ENCODE results near the gene TAF8.

The TAF8 gene

GRCh38 chr6:42108071-42108470 lies 57.7 kb downstream of the TAF8 start:
- Histone ChIP-seq H3K4me3 (replicated peaks; ENCODE audit: insufficient read depth, low read length) (no peak overlapping the region), H3K27me3 (ENCODE audit: insufficient read depth, poor library complexity, severe bottlenecking) (peaks cover 12% of the 10 kb centered on the region), H3K27ac (replicated peaks) (no peak overlapping the region)
- no peak for DNase-seq (ENCODE audit: low read depth in 1 of 2, low spot score in 1 of 2)
- TF ChIP-seq GABPA (IDR thresholded peaks at IDR 0.05; ENCODE audit: low read depth) = no peak
- TF ChIP-seq CTCF (IDR thresholded peaks at IDR 0.05; ENCODE audit: insufficient read depth, low read length) = no peak
- TF ChIP-seq REST (IDR thresholded peaks at IDR 0.05; ENCODE audit: insufficient replicate concordance, low read depth) = no peak
- TF ChIP-seq POLR2AphosphoS5 (IDR thresholded peaks at IDR 0.05; ENCODE audit: low read depth) = no peak
- no peak for TF ChIP-seq SPI1 (IDR thresholded peaks at IDR 0.05; ENCODE audit: borderline replicate concordance, low read depth)

- TF ChIP-seq CTCF (IDR thresholded peaks at IDR 0.05; ENCODE audit: insufficient read depth, low read length) = no peak
- no peak for TF ChIP-seq SPI1 (IDR thresholded peaks at IDR 0.05; ENCODE audit: borderline replicate concordance, low read depth)
- TF ChIP-seq POLR2AphosphoS5 (IDR thresholded peaks at IDR 0.05; ENCODE audit: low read depth) = no peak
- TF ChIP-seq GABPA (IDR thresholded peaks at IDR 0.05; ENCODE audit: low read depth) = no peak
- no peak for TF ChIP-seq REST (IDR thresholded peaks at IDR 0.05; ENCODE audit: insufficient replicate concordance, low read depth)
- Histone ChIP-seq H3K27me3 (ENCODE audit: insufficient read depth, poor library complexity, severe bottlenecking) (peaks cover under 1% of the 10 kb centered on the region), H3K4me3 (replicated peaks; ENCODE audit: insufficient read depth, low read length) (no peak overlapping the region), H3K27ac (replicated peaks) (no peak overlapping the region)
- no peak for DNase-seq (ENCODE audit: low read depth in 1 of 2, low spot score in 1 of 2)
Measured at GRCh38 chr6:42110683-42111082, 60.4 kb downstream of the TAF8 start.

- Histone ChIP-seq H3K4me3 (replicated peaks; ENCODE audit: insufficient read depth, low read length) (no peak overlapping the region), H3K27ac (replicated peaks) (no peak overlapping the region), H3K27me3 (ENCODE audit: insufficient read depth, poor library complexity, severe bottlenecking) (no peaks in the 10 kb centered on the region)
- DNase-seq (ENCODE audit: low read depth in 1 of 2, low spot score in 1 of 2) = no peak
- TF ChIP-seq GABPA (IDR thresholded peaks at IDR 0.05; ENCODE audit: low read depth) (no peak), SPI1 (IDR thresholded peaks at IDR 0.05; ENCODE audit: borderline replicate concordance, low read depth) (no peak), CTCF (IDR thresholded peaks at IDR 0.05; ENCODE audit: insufficient read depth, low read length) (no peak), POLR2AphosphoS5 (IDR thresholded peaks at IDR 0.05; ENCODE audit: low read depth) (no peak), REST (IDR thresholded peaks at IDR 0.05; ENCODE audit: insufficient replicate concordance, low read depth) (no peak)
Measured at GRCh38 chr6:42112351-42112750, 62.0 kb downstream of the TAF8 start.
